Endometrial microvascular endothelial cells (primary cell): ENCODE results near the gene PPP4C. TPM values are rescaled to one million over a fixed set of nuclear protein-coding genes. Genes with fewer than 3 reads are reported as not detected.

Source experiments
- in situ Hi-C: cut with HindIII; loops from 2 replicates; pipeline ENCODE4 v1.10.0; 2017; ENCODE audit warnings: low sequenced_read_pairs, low pct_unique_long_range_greater_than_20kb; ENCODE audit errors: inconsistent ontology term
- total RNA-seq: library from RNA; depleted of rRNA; stranded (reverse); fragments of >200 nt; gene quantifications from one replicate; pipeline ENCODE4 v1.2.3, GENCODE V29; 2015; ENCODE audit errors: inconsistent ontology term

The PPP4C gene
- total RNA-seq, 1 donor from 2014 or later, result 135 TPM

- in situ Hi-C loops, result no loop called here
These were observed 22.3 kb upstream of the PPP4C start for GRCh38 chr16:30053376-30054015.

- in situ Hi-C loops, result no loop called here
These were observed 21.3 kb upstream of the PPP4C start for GRCh38 chr16:30054451-30054850.

GRCh38 chr16:30054959-30055553 is 20.7 kb upstream of the PPP4C start:
- in situ Hi-C loops, result no loop called here

- in situ Hi-C loops, result no loop called here
These were observed 15.4 kb upstream of the PPP4C start for GRCh38 chr16:30060346-30060745.

GRCh38 chr16:30060836-30061554 is 14.8 kb upstream of the PPP4C start:
- in situ Hi-C loops, result no loop called here

GRCh38 chr16:30063278-30063892 is 12.4 kb upstream of the PPP4C start:
- in situ Hi-C loops, result no loop called here

- in situ Hi-C loops, result no loop called here
These were observed 11.7 kb upstream of the PPP4C start for GRCh38 chr16:30063893-30064728.

- in situ Hi-C loops, result no loop called here
These were observed 11.1 kb upstream of the PPP4C start for GRCh38 chr16:30064729-30065101.

GRCh38 chr16:30065102-30065942 is 10.5 kb upstream of the PPP4C start, which contains the start of gene ALDOA:
TSS of gene ALDOA (plus strand) at chr16:30065760. CDS start at chr16:30066898, 1,138 bp downstream.
- in situ Hi-C loops, result no loop called here

- in situ Hi-C loops, result no loop called here
These were observed 9.6 kb upstream of the PPP4C start for GRCh38 chr16:30065943-30066760.

- in situ Hi-C loops, result no loop called here
These were observed 8.8 kb upstream of the PPP4C start for GRCh38 chr16:30066761-30067583.

- in situ Hi-C loops, result no loop called here
These were observed 8.2 kb upstream of the PPP4C start for GRCh38 chr16:30067584-30067916.

GRCh38 chr16:30068333-30068732 is 7.5 kb upstream of the PPP4C start:
- in situ Hi-C loops, result no loop called here

GRCh38 chr16:30068750-30069610 is 6.8 kb upstream of the PPP4C start:
- in situ Hi-C loops, result no loop called here

GRCh38 chr16:30069611-30070462 is 6.0 kb upstream of the PPP4C start:
- in situ Hi-C loops, result no loop called here
